ENCODE data around the gene CHEK1. TPM values are rescaled to one million over a fixed set of nuclear protein-coding genes. Genes with fewer than 3 reads are reported as not detected.

Gene CHEK1
- polyA plus RNA-seq, 1 experiment = 33.2 TPM

GRCh38 chr11:125685228-125685627 is 60.3 kb downstream of the CHEK1 start:
- POLR2A ChIA-PET = no interaction called here
- Histone ChIP-seq H3K4me3 (ENCODE audit: low read depth, low read length) (no peak overlapping the region), H3K9me3 (ENCODE audit: control insufficient read depth, insufficient read depth, low read length) (no peaks in the 10 kb centered on the region), H3K27me3 (ENCODE audit: control insufficient read depth, insufficient read depth, low read length) (no peaks in the 10 kb centered on the region), H3K27ac (ENCODE audit: low read depth, low read length) (no peak overlapping the region)
- no peak for DNase-seq (ENCODE audit: low read depth, low spot score)
- TF ChIP-seq, protein P1, sequence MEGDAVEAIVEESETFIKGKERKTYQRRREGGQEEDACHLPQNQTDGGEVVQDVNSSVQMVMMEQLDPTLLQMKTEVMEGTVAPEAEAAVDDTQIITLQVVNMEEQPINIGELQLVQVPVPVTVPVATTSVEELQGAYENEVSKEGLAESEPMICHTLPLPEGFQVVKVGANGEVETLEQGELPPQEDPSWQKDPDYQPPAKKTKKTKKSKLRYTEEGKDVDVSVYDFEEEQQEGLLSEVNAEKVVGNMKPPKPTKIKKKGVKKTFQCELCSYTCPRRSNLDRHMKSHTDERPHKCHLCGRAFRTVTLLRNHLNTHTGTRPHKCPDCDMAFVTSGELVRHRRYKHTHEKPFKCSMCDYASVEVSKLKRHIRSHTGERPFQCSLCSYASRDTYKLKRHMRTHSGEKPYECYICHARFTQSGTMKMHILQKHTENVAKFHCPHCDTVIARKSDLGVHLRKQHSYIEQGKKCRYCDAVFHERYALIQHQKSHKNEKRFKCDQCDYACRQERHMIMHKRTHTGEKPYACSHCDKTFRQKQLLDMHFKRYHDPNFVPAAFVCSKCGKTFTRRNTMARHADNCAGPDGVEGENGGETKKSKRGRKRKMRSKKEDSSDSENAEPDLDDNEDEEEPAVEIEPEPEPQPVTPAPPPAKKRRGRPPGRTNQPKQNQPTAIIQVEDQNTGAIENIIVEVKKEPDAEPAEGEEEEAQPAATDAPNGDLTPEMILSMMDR (IDR thresholded peaks at IDR 0.05; ENCODE audit: low read depth, low read length) = no peak
- CTCF ChIA-PET = no interaction called here

DNA sequence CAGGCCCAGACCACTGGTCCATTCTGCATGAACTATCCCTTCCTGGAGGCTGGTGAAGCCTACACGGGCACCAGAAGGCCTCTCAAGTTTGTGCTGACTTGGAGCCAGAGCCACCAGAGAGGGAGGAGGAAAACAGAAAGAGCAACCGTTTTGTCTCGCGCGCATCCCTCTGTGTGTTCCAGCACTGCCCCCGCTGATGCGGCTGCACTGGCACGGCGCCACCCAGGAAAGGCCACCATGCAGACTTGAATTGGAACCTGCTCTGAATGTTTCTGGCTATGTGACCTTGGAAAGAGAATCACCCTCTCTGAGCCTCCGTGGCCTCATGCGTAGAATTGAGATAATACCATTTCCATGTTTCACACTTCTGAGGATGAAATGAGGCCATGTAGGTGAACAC is 63.1 kb downstream of the CHEK1 start:
- Histone ChIP-seq H3K27ac (ENCODE audit: low read depth, low read length) (no peak overlapping the region), H3K27me3 (ENCODE audit: control insufficient read depth, insufficient read depth, low read length) (no peaks in the 10 kb centered on the region), H3K4me3 (ENCODE audit: low read depth, low read length) (no peak overlapping the region), H3K9me3 (ENCODE audit: control insufficient read depth, insufficient read depth, low read length) (no peaks in the 10 kb centered on the region)
- CTCF ChIA-PET = interaction anchor here (0.6 to 1.4 kb wide), 2 partner anchors 8 to 339 kb away, joined by 4 to 9 read pairs; no protein-coding TSS in a partner anchor
- POLR2A ChIA-PET = no interaction called here
- TF ChIP-seq, protein P1 (IDR thresholded peaks at IDR 0.05; ENCODE audit: low read depth, low read length) = no peak
- DNase-seq (ENCODE audit: low read depth, low spot score) = no peak

GRCh38 chr11:125688632-125689031 is 63.7 kb downstream of the CHEK1 start:
- no peak overlapping the region for H3K27ac ChIP-seq (ENCODE audit: low read depth, low read length)
- ChIA-PET CTCF (interaction anchor here (1.4 kb wide), 1 partner anchor 8 kb away, joined by 4 read pairs; no protein-coding TSS in a partner anchor), POLR2A (no interaction called here)
- no peaks in the 10 kb centered on the region for H3K9me3 ChIP-seq (ENCODE audit: control insufficient read depth, insufficient read depth, low read length)
- H3K27me3 ChIP-seq (ENCODE audit: control insufficient read depth, insufficient read depth, low read length) = no peaks in the 10 kb centered on the region
- no peak overlapping the region for H3K4me3 ChIP-seq (ENCODE audit: low read depth, low read length)
- TF ChIP-seq, protein P1 (IDR thresholded peaks at IDR 0.05; ENCODE audit: low read depth, low read length) = no peak
- no peak for DNase-seq (ENCODE audit: low read depth, low spot score)

GRCh38 chr11:125689274-125689859 is 64.4 kb downstream of the CHEK1 start:
- no peak for DNase-seq (ENCODE audit: low read depth, low spot score)
- H3K4me3 ChIP-seq (ENCODE audit: low read depth, low read length) = no peak overlapping the region
- POLR2A ChIA-PET = no interaction called here
- no peaks in the 10 kb centered on the region for H3K9me3 ChIP-seq (ENCODE audit: control insufficient read depth, insufficient read depth, low read length)
- CTCF ChIA-PET = interaction anchor here (1.4 kb wide), 1 partner anchor 9 kb away, joined by 4 read pairs; no protein-coding TSS in a partner anchor
- no peak overlapping the region for H3K27ac ChIP-seq (ENCODE audit: low read depth, low read length)
- no peaks in the 10 kb centered on the region for H3K27me3 ChIP-seq (ENCODE audit: control insufficient read depth, insufficient read depth, low read length)
- TF ChIP-seq, protein P1 (IDR thresholded peaks at IDR 0.05; ENCODE audit: low read depth, low read length) = no peak

DNA sequence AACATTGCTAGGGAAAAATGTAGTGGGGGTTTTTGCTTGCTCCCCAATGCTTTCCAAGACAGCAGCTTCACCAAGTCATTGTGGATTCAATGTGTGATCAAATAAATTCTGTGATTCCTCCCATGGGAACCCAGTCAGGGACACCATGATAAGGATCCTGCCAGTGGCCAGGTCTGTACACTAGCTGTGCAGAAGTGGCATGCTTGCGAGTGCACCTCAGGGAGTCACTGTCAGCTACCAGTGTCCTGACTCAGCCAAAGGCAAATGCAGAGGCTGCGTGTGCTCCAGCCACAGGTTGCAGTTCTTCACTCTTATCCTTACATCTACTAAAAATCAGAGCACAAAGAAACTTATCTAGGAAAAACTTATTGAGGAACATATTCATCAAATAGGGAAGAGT is 65.0 kb downstream of the CHEK1 start:
- no peak for DNase-seq (ENCODE audit: low read depth, low spot score)
- H3K27me3 ChIP-seq (ENCODE audit: control insufficient read depth, insufficient read depth, low read length) = no peaks in the 10 kb centered on the region
- no peak overlapping the region for H3K4me3 ChIP-seq (ENCODE audit: low read depth, low read length)
- TF ChIP-seq, protein P1 (IDR thresholded peaks at IDR 0.05; ENCODE audit: low read depth, low read length) = no peak
- no peak overlapping the region for H3K27ac ChIP-seq (ENCODE audit: low read depth, low read length)
- POLR2A ChIA-PET = no interaction called here
- no peaks in the 10 kb centered on the region for H3K9me3 ChIP-seq (ENCODE audit: control insufficient read depth, insufficient read depth, low read length)
- CTCF ChIA-PET = no interaction called here
